ENCODE data around the gene CFAP20.

Gene CFAP20

GRCh38 chr16:58129097-58129936, at the start of gene CFAP20:
Gene CFAP20 (minus strand): TSS chr16:58129381. CDS start chr16:58129115, 266 bp downstream.
- H3K4me3 ChIP-seq (replicated peaks; ENCODE audit: low read depth, low read length) = peak within 1 kb of the TSS; percentile 88
- no peak for TF ChIP-seq CTCF (IDR thresholded peaks at IDR 0.05; ENCODE audit: low read depth, low read length, missing control alignments)
- peak; percentile 99 for DNase-seq (ENCODE audit: extremely low read depth, low read depth)

- H3K4me3 ChIP-seq (replicated peaks; ENCODE audit: low read depth, low read length) = no peak overlapping the region
- no peak for DNase-seq (ENCODE audit: extremely low read depth, low read depth)
- TF ChIP-seq CTCF (IDR thresholded peaks at IDR 0.05; ENCODE audit: low read depth, low read length, missing control alignments) = no peak
These were observed 48.2 kb upstream of the CFAP20 start for GRCh38 chr16:58177353-58177710.

GRCh38 chr16:58176608-58177352, 47.6 kb upstream of the CFAP20 start:
- no peak for DNase-seq (ENCODE audit: extremely low read depth, low read depth)
- no peak overlapping the region for H3K4me3 ChIP-seq (replicated peaks; ENCODE audit: low read depth, low read length)
- TF ChIP-seq CTCF (IDR thresholded peaks at IDR 0.05; ENCODE audit: low read depth, low read length, missing control alignments) = no peak

- H3K4me3 ChIP-seq (replicated peaks; ENCODE audit: low read depth, low read length) = no peak overlapping the region
- no peak for TF ChIP-seq CTCF (IDR thresholded peaks at IDR 0.05; ENCODE audit: low read depth, low read length, missing control alignments)
- DNase-seq (ENCODE audit: extremely low read depth, low read depth) = no peak
These were observed 41.0 kb upstream of the CFAP20 start for GRCh38 chr16:58170223-58170622.

GRCh38 chr16:58160855-58161254, 31.7 kb upstream of the CFAP20 start:
- no peak for TF ChIP-seq CTCF (IDR thresholded peaks at IDR 0.05; ENCODE audit: low read depth, low read length, missing control alignments)
- H3K4me3 ChIP-seq (replicated peaks; ENCODE audit: low read depth, low read length) = no peak overlapping the region
- DNase-seq (ENCODE audit: extremely low read depth, low read depth) = no peak

- H3K4me3 ChIP-seq (replicated peaks; ENCODE audit: low read depth, low read length) = no peak overlapping the region
- DNase-seq (ENCODE audit: extremely low read depth, low read depth) = no peak
- TF ChIP-seq CTCF (IDR thresholded peaks at IDR 0.05; ENCODE audit: low read depth, low read length, missing control alignments) = no peak
These were observed 29.5 kb upstream of the CFAP20 start for GRCh38 chr16:58158725-58159124.

Measured in HFF-Myc (cell line).